ENCODE measurements around the gene DMXL2.
"Not testable (repeated sequence)": the region's sequence is repeated elsewhere in the genome, so short reads cannot be mapped to it uniquely, and the experiment has no call there.

The DMXL2 gene

GRCh38 chr15:51580385-51580784, 42.2 kb downstream of the DMXL2 start:
- FAIRE-seq, result no peak
- DNase-seq (ENCODE audit: extremely low spot score, insufficient read length, low read depth), result no peak

GRCh38 chr15:51579012-51579411, 43.6 kb downstream of the DMXL2 start:
- no peak for FAIRE-seq

GRCh38 chr15:51577636-51578304, 44.8 kb downstream of the DMXL2 start:
- no peak for DNase-seq (ENCODE audit: extremely low spot score, insufficient read length, low read depth)
- FAIRE-seq, result no peak

More at GRCh38 chr15:51579012-51579411, 43.6 kb downstream of the DMXL2 start:
- DNase-seq (ENCODE audit: extremely low spot score, insufficient read length, low read depth), result no peak

GRCh38 chr15:51576911-51577500, 45.6 kb downstream of the DMXL2 start:
- no peak for DNase-seq (ENCODE audit: extremely low spot score, insufficient read length, low read depth)
- FAIRE-seq, result no peak

- no peak for FAIRE-seq
- no peak for DNase-seq (ENCODE audit: extremely low spot score, insufficient read length, low read depth)
Measured at GRCh38 chr15:51576286-51576850, 46.2 kb downstream of the DMXL2 start.

GRCh38 chr15:51575775-51576174, 46.8 kb downstream of the DMXL2 start:
- DNase-seq (ENCODE audit: extremely low spot score, insufficient read length, low read depth) (no peak), FAIRE-seq (no peak)

GRCh38 chr15:51573352-51573751, 49.2 kb downstream of the DMXL2 start:
- not testable (repeated sequence) for FAIRE-seq

GRCh38 chr15:51568939-51569784, 53.4 kb downstream of the DMXL2 start:
- FAIRE-seq, result not testable (repeated sequence)

More at GRCh38 chr15:51573352-51573751, 49.2 kb downstream of the DMXL2 start:
- DNase-seq (ENCODE audit: extremely low spot score, insufficient read length, low read depth), result not testable (repeated sequence)

GRCh38 chr15:51561271-51561670, 61.3 kb downstream of the DMXL2 start:
- DNase-seq (ENCODE audit: extremely low spot score, insufficient read length, low read depth) (no peak), FAIRE-seq (no peak)

More at GRCh38 chr15:51568939-51569784, 53.4 kb downstream of the DMXL2 start:
- DNase-seq (ENCODE audit: extremely low spot score, insufficient read length, low read depth), result not testable (repeated sequence)

GRCh38 chr15:51558876-51559275, 63.7 kb downstream of the DMXL2 start:
- FAIRE-seq, result no peak

GRCh38 chr15:51558411-51558810, 64.2 kb downstream of the DMXL2 start:
- no peak for DNase-seq (ENCODE audit: extremely low spot score, insufficient read length, low read depth)
- no peak for FAIRE-seq

More at GRCh38 chr15:51558876-51559275, 63.7 kb downstream of the DMXL2 start:
- DNase-seq (ENCODE audit: extremely low spot score, insufficient read length, low read depth), result no peak

GRCh38 chr15:51550841-51551240, 71.7 kb downstream of the DMXL2 start:
- no peak for DNase-seq (ENCODE audit: extremely low spot score, insufficient read length, low read depth)
- FAIRE-seq, result no peak

- FAIRE-seq (no peak), DNase-seq (ENCODE audit: extremely low spot score, insufficient read length, low read depth) (no peak)
Measured at GRCh38 chr15:51547656-51548055, 74.9 kb downstream of the DMXL2 start.

GRCh38 chr15:51536965-51537574, 85.5 kb downstream of the DMXL2 start:
- FAIRE-seq, result peak; percentile 59
- DNase-seq (ENCODE audit: extremely low spot score, insufficient read length, low read depth), result no peak

GRCh38 chr15:51533672-51534398, 88.7 kb downstream of the DMXL2 start:
- DNase-seq (ENCODE audit: extremely low spot score, insufficient read length, low read depth) (no peak), FAIRE-seq (no peak)

GRCh38 chr15:51526955-51527354, 95.6 kb downstream of the DMXL2 start:
- no peak for FAIRE-seq
- no peak for DNase-seq (ENCODE audit: extremely low spot score, insufficient read length, low read depth)

GRCh38 chr15:51524376-51524775, 98.2 kb downstream of the DMXL2 start:
- DNase-seq (ENCODE audit: extremely low spot score, insufficient read length, low read depth) (no peak), FAIRE-seq (no peak)

GRCh38 chr15:51516291-51516690, 106.3 kb downstream of the DMXL2 start:
- no peak for DNase-seq (ENCODE audit: extremely low spot score, insufficient read length, low read depth)
- FAIRE-seq, result no peak

GRCh38 chr15:51505251-51505650, 117.3 kb downstream of the DMXL2 start:
- no peak for DNase-seq (ENCODE audit: extremely low spot score, insufficient read length, low read depth)

More at GRCh38 chr15:51505251-51505650, 117.3 kb downstream of the DMXL2 start:
- no peak for FAIRE-seq
